ENCODE results near the gene UTP14C. TPM values are rescaled to one million over a fixed set of nuclear protein-coding genes. Genes with fewer than 3 reads are reported as not detected.

The UTP14C gene
- total RNA-seq, 2 donors from 2014 or later: 20.7 to 22.0 TPM

DNA sequence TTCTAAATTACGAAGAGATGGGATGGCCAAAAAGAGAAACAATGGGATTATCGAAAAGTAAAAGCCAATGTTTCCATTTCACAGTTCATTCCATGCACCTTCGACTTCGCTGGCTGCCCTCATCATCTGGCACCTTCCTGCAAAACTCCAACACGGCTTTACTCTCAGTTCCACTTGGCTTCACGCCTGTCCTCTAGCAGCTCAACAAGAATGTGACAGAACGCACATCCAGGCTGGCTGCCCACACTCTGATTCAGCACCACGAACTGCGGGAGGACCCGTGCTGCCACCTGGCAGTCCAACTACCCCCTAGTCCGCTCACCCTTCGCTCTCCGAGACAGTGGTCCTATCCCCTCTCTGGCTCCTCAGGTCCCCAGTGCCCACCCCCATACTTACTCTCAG lies 25.0 kb upstream of the UTP14C start:
- 86 to 91% methylated on average over 12 to 13 of the region's 13 CpGs for WGBS, 2 experiments (ENCODE audit: insufficient coverage in 1 of 2, insufficient read length in 1 of 2)
- Mint-ChIP-seq H3K36me3 (ENCODE audit: low read depth) (no peaks in the 10 kb centered on the region), H3K4me1 (peaks cover 59% of the 10 kb centered on the region), H3K27me3 (ENCODE audit: insufficient read depth) (peaks cover 32% of the 10 kb centered on the region), H3K27ac (peak overlapping the region; percentile 42), H3K9me3 (no peaks in the 10 kb centered on the region), H3K4me3 (peak overlapping the region; percentile 30)
- Histone ChIP-seq H3K27ac (ENCODE audit: low read depth, low read length) (no peak overlapping the region), H3K27me3 (ENCODE audit: control insufficient read depth, insufficient read depth, low read length, poor library complexity, severe bottlenecking) (peaks cover 23% of the 10 kb centered on the region), H3K4me1 (ENCODE audit: control insufficient read depth, insufficient read depth, low read length) (peaks cover 35% of the 10 kb centered on the region), H3K4me3 (ENCODE audit: low read length) (peak overlapping the region; percentile 59), H3K9ac (ENCODE audit: extremely low read depth, low read length, poor library complexity, severe bottlenecking) (no peak overlapping the region), H3K36me3 (ENCODE audit: control insufficient read depth, insufficient read depth, low read length) (no peaks in the 10 kb centered on the region), H3K9me3 (ENCODE audit: control insufficient read depth, low read length) (no peaks in the 10 kb centered on the region)
- peak; percentile 69 for DNase-seq
- TF ChIP-seq, protein P1, sequence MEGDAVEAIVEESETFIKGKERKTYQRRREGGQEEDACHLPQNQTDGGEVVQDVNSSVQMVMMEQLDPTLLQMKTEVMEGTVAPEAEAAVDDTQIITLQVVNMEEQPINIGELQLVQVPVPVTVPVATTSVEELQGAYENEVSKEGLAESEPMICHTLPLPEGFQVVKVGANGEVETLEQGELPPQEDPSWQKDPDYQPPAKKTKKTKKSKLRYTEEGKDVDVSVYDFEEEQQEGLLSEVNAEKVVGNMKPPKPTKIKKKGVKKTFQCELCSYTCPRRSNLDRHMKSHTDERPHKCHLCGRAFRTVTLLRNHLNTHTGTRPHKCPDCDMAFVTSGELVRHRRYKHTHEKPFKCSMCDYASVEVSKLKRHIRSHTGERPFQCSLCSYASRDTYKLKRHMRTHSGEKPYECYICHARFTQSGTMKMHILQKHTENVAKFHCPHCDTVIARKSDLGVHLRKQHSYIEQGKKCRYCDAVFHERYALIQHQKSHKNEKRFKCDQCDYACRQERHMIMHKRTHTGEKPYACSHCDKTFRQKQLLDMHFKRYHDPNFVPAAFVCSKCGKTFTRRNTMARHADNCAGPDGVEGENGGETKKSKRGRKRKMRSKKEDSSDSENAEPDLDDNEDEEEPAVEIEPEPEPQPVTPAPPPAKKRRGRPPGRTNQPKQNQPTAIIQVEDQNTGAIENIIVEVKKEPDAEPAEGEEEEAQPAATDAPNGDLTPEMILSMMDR (conservative IDR thresholded peaks at IDR 0.05): no peak

DNA sequence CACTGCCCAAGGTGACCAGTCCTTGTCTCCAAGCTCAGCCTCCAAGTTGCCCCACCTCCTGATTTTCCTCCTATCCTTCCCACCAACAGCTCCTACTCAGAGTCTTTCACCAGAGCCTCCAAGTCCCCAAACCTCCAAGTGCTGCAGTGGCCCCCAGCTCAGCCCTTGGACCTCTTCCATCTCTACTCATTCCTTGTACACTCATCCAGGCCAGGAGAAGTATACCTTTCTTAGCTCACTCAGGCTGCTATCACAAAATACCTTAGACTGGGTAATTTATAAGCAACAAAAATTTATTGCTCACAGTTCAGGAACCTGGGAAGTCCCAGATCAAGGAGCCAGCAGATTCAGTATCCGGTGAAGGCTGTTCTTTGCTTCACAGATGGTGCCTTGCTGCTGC lies 24.6 kb upstream of the UTP14C start:
- H3K4me3 Mint-ChIP-seq: peak overlapping the region; percentile 30
- Histone ChIP-seq H3K4me1 (ENCODE audit: control insufficient read depth, insufficient read depth, low read length) (peaks cover 35% of the 10 kb centered on the region), H3K27ac (ENCODE audit: low read depth, low read length) (no peak overlapping the region), H3K4me3 (ENCODE audit: low read length) (peak overlapping the region; percentile 59), H3K27me3 (ENCODE audit: control insufficient read depth, insufficient read depth, low read length, poor library complexity, severe bottlenecking) (peaks cover 19% of the 10 kb centered on the region), H3K36me3 (ENCODE audit: control insufficient read depth, insufficient read depth, low read length) (no peaks in the 10 kb centered on the region), H3K9ac (ENCODE audit: extremely low read depth, low read length, poor library complexity, severe bottlenecking) (no peak overlapping the region), H3K9me3 (ENCODE audit: control insufficient read depth, low read length) (no peaks in the 10 kb centered on the region)
- H3K27ac Mint-ChIP-seq: peak overlapping the region; percentile 42
- peaks cover 59% of the 10 kb centered on the region for H3K4me1 Mint-ChIP-seq
- TF ChIP-seq, protein P1 (conservative IDR thresholded peaks at IDR 0.05): no peak
- H3K36me3 Mint-ChIP-seq (ENCODE audit: low read depth): no peaks in the 10 kb centered on the region
- H3K27me3 Mint-ChIP-seq (ENCODE audit: insufficient read depth): peaks cover 29% of the 10 kb centered on the region
- DNase-seq: no peak
- no peaks in the 10 kb centered on the region for H3K9me3 Mint-ChIP-seq
- 94 to 100% methylated on average over 1 of the region's 1 CpG for WGBS, 2 experiments (ENCODE audit: insufficient coverage in 1 of 2, insufficient read length in 1 of 2)

DNA sequence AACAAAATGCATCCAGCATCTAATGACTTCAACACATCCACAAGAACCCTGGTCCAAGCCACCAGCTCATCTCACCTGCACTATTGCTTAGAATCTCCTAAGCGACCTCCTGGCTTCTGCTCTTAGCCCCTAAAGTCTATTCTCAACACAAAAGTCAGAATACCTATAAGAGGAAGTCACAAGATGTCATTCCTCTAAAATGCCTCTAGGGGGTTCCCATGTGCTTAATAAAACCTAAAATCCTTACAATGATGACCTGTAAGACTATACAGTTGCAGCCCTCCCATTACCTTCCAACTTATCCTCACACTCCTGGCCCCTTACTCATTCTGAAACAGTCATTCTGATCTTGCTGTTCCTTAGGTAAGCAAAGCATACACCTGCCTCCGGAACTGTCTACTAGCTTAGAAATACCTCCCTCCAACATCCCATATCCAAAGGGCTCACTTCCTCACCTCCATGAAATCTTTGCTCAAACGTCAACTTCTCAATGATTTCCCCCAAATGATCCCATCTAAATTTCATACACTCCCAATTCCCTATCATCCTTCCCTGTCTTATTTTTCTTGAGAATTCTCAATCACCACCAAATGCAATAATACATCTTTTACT lies 23.3 kb upstream of the UTP14C start:
- Histone ChIP-seq H3K9ac (ENCODE audit: extremely low read depth, low read length, poor library complexity, severe bottlenecking) (no peak overlapping the region), H3K9me3 (ENCODE audit: control insufficient read depth, low read length) (peaks cover 4% of the 10 kb centered on the region), H3K4me1 (ENCODE audit: control insufficient read depth, insufficient read depth, low read length) (peaks cover 24% of the 10 kb centered on the region), H3K27me3 (ENCODE audit: control insufficient read depth, insufficient read depth, low read length, poor library complexity, severe bottlenecking) (peaks cover 8% of the 10 kb centered on the region), H3K27ac (ENCODE audit: low read depth, low read length) (no peak overlapping the region), H3K4me3 (ENCODE audit: low read length) (no peak overlapping the region), H3K36me3 (ENCODE audit: control insufficient read depth, insufficient read depth, low read length) (peaks cover 2% of the 10 kb centered on the region)
- TF ChIP-seq, protein P1 (conservative IDR thresholded peaks at IDR 0.05): peak; percentile 80
- peaks cover 5% of the 10 kb centered on the region for H3K36me3 Mint-ChIP-seq (ENCODE audit: low read depth)
- no peak overlapping the region for H3K27ac Mint-ChIP-seq
- H3K9me3 Mint-ChIP-seq: peaks cover 5% of the 10 kb centered on the region
- DNase-seq: peak; percentile 44
- WGBS, 2 experiments (ENCODE audit: insufficient coverage in 1 of 2, insufficient read length in 1 of 2): 65 to 75% methylated on average over 3 of the region's 3 CpGs
- no peak overlapping the region for H3K4me3 Mint-ChIP-seq
- H3K27me3 Mint-ChIP-seq (ENCODE audit: insufficient read depth): peaks cover 17% of the 10 kb centered on the region
- H3K4me1 Mint-ChIP-seq: peaks cover 46% of the 10 kb centered on the region
